GM21423 (cell line): ENCODE data around the gene BTF3.
"Not testable (repeated sequence)": the region's sequence is repeated elsewhere in the genome, so short reads cannot be mapped to it uniquely, and the experiment has no call there.

Experiments used
- ATAC-seq: cut with Tn5 transposase; IDR thresholded peaks from one replicate; pipeline ENCODE4 v1.9.1; 2021; ENCODE audit warnings: mild to moderate bottlenecking, moderate library complexity; ENCODE audit not compliant: unreplicated experiment

Gene BTF3

GRCh38 chr5:73485715-73486114, 12.5 kb upstream of the BTF3 start:
- ATAC-seq = no peak

- no peak for ATAC-seq
These were observed 11.9 kb upstream of the BTF3 start for GRCh38 chr5:73486119-73486899.

- not testable (repeated sequence) for ATAC-seq
These were observed 11.0 kb upstream of the BTF3 start for GRCh38 chr5:73487257-73487656.

- ATAC-seq = no peak
These were observed 10.4 kb upstream of the BTF3 start for GRCh38 chr5:73487815-73488214.

GRCh38 chr5:73488806-73489205, 9.4 kb upstream of the BTF3 start:
- ATAC-seq = no peak

- ATAC-seq = no peak
These were observed 8.2 kb upstream of the BTF3 start for GRCh38 chr5:73490088-73490487.

GRCh38 chr5:73491155-73491554, 7.1 kb upstream of the BTF3 start:
- ATAC-seq = no peak

- ATAC-seq = no peak
These were observed 4.8 kb upstream of the BTF3 start for GRCh38 chr5:73493421-73493820.

- no peak for ATAC-seq
These were observed 3.5 kb upstream of the BTF3 start for GRCh38 chr5:73494721-73495120.

GRCh38 chr5:73495772-73496335, 2.4 kb upstream of the BTF3 start:
- no peak for ATAC-seq

GRCh38 chr5:73496984-73497457, 1.2 kb upstream of the BTF3 start:
- no peak for ATAC-seq

- ATAC-seq = no peak
These were observed 665 bp upstream of the BTF3 start for GRCh38 chr5:73497497-73498056.

- ATAC-seq = no peak
These were observed 945 bp downstream of the BTF3 start for GRCh38 chr5:73499187-73499586.

GRCh38 chr5:73499756-73500155, 1.5 kb downstream of the BTF3 start:
- no peak for ATAC-seq

GRCh38 chr5:73501406-73501805, 3.2 kb downstream of the BTF3 start:
- no peak for ATAC-seq

- ATAC-seq = no peak
These were observed 8.3 kb downstream of the BTF3 start for GRCh38 chr5:73506459-73506955.

GRCh38 chr5:73507062-73507461, 8.8 kb downstream of the BTF3 start:
- ATAC-seq = no peak

- not testable (repeated sequence) for ATAC-seq
These were observed 10.3 kb downstream of the BTF3 start for GRCh38 chr5:73508521-73508920.

- no peak for ATAC-seq
These were observed 15.8 kb downstream of the BTF3 start for GRCh38 chr5:73513996-73514395.

- ATAC-seq = no peak
These were observed 16.2 kb downstream of the BTF3 start for GRCh38 chr5:73514418-73514817.

- no peak for ATAC-seq
These were observed 17.0 kb downstream of the BTF3 start for GRCh38 chr5:73515232-73515631.
